SW480 (cell line): ENCODE data around the gene RABEPK.
"Not testable (repeated sequence)": the region's sequence is repeated elsewhere in the genome, so short reads cannot be mapped to it uniquely, and the experiment has no call there.

Experiments
- DNase-seq: peaks from one replicate; pipeline ENCODE4 v3.0.0-alpha.2; 2016; ENCODE audit warnings: low spot score

The RABEPK gene

GRCh38 chr9:125195591-125195990 lies 4.8 kb upstream of the RABEPK start:
- DNase-seq: not testable (repeated sequence)

- DNase-seq: no peak
Measured at GRCh38 chr9:125202846-125203618, 2.7 kb downstream of the RABEPK start.

GRCh38 chr9:125204477-125204876 lies 4.1 kb downstream of the RABEPK start:
- no peak for DNase-seq

GRCh38 chr9:125214186-125214585 lies 13.8 kb downstream of the RABEPK start:
- no peak for DNase-seq

- DNase-seq: no peak
Measured at GRCh38 chr9:125218621-125219020, 18.3 kb downstream of the RABEPK start.

GRCh38 chr9:125224858-125225257 lies 24.5 kb downstream of the RABEPK start:
- DNase-seq: not testable (repeated sequence)

- DNase-seq: no peak
Measured at GRCh38 chr9:125227761-125228160, 27.4 kb downstream of the RABEPK start.

- peak; percentile 55 for DNase-seq
Measured at GRCh38 chr9:125233678-125234077, 33.3 kb downstream of the RABEPK start.

- DNase-seq: not testable (repeated sequence)
Measured at GRCh38 chr9:125234099-125234498, 33.8 kb downstream of the RABEPK start.

GRCh38 chr9:125235804-125236519 lies 35.6 kb downstream of the RABEPK start:
- no peak for DNase-seq

- not testable (repeated sequence) for DNase-seq
Measured at GRCh38 chr9:125236520-125237159, 36.3 kb downstream of the RABEPK start.

GRCh38 chr9:125238127-125238914 lies 38.0 kb downstream of the RABEPK start:
- DNase-seq: no peak

GRCh38 chr9:125238915-125239446 lies 38.6 kb downstream of the RABEPK start:
- no peak for DNase-seq

GRCh38 chr9:125239631-125240597 lies 39.6 kb downstream of the RABEPK start:
- no peak for DNase-seq

- peak; percentile 18 for DNase-seq
Measured at GRCh38 chr9:125240649-125240999, 40.3 kb downstream of the RABEPK start.

- DNase-seq: peak; percentile 99
Measured at GRCh38 chr9:125241000-125241862, 40.9 kb downstream of the RABEPK start, which contains the start of gene HSPA5. Gene HSPA5 (minus strand): TSS chr9:125241343. CDS start chr9:125241126, 217 bp downstream.

GRCh38 chr9:125241863-125242739 lies 41.8 kb downstream of the RABEPK start:
- DNase-seq: peak; percentile 43

- no peak for DNase-seq
Measured at GRCh38 chr9:125243792-125244260, 43.5 kb downstream of the RABEPK start.
